Brain pericyte (primary cell): ENCODE results near the gene ERFL.

ENCODE experiments used
- DNase-seq: peaks from one replicate; pipeline ENCODE4 v3.0.0-alpha.2; 2012; ENCODE audit warnings: low read depth, low spot score

ERFL gene

DNA sequence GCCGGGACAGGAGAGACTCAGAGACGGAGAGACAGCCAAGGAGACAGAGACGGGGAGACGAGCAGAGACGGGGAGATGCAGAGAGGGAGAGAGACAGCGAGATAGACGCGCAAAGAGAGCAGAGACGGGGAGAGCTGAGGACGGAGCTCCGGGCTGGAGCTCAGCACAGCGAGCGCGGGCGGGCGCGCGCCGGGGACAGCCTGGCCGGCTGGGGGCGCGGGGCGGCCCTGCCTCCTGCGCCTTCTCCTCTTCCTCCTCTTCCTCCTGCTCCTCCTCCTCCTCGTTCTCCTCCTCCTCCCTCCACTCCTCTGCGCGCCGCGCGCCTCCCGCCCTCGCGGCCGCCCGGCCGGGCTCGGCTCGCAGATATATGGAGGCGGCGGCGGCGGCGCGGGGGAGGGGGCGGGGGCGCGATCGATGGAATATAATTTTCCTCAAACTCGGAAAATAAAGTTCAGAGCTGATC, at the start of gene ERFL:
TSS of gene ERFL (minus strand) at position 229 of the 463 bp plus-strand sequence. CDS start 15,530 bp downstream, outside the sequence.
- no peak for DNase-seq

DNA sequence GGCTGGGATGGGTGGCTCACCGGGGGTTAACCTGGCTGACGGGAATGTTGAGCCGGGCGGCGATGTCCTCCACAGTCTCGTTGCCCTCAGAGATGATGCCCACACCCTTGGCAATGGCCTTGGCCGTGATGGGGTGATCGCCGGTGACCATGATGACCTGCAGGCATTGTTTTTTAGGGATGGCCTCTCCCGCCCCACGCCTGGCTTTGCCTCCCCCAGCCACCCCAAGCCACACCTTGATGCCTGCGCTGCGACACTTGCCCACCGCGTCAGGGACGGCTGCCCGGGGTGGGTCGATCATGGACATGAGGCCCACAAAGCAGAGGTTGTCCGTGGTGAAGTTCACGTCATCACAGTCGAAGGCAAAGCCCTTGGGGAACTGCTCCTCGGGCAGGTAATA, 49.7 kb upstream of the ERFL start:
- no peak for DNase-seq

DNA sequence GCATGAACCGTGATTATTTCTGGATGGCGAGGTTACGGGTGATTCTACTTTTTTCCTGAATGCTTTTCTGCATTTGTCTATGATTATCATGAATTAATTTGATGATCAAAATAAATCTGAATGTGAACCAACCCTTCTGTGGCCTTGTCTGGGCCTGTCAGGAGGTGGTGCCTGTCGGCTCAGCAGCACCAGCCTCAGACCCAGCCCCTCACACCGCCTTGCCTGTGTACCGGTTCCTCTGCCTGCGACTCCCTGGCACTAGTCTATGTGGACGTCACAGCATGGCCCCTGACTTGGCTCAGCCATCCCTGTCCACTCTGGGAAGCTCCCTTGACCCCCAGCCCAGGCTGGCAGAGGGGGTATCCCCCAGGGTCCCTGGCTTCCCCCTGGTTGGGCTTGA, 46.4 kb upstream of the ERFL start:
- DNase-seq = no peak

DNA sequence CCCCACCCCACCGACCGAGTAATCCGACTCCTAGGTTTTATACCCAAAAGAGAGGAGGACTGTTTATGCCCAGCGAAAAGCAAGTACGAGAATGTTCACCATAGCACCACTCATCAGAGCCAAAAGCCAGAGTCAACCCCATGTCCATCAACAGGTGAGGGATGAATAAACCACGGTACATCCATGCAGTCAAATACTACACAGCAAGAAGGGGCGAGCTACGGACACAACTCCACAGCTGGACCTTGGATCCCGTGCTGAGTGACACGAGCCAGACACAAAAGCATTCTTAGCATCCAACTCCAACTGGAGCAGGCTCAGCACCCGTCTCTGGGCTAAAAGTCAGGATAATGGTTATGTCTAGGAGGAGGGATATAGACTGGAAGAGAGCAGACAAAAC, 43.1 kb upstream of the ERFL start:
- DNase-seq = no peak

DNA sequence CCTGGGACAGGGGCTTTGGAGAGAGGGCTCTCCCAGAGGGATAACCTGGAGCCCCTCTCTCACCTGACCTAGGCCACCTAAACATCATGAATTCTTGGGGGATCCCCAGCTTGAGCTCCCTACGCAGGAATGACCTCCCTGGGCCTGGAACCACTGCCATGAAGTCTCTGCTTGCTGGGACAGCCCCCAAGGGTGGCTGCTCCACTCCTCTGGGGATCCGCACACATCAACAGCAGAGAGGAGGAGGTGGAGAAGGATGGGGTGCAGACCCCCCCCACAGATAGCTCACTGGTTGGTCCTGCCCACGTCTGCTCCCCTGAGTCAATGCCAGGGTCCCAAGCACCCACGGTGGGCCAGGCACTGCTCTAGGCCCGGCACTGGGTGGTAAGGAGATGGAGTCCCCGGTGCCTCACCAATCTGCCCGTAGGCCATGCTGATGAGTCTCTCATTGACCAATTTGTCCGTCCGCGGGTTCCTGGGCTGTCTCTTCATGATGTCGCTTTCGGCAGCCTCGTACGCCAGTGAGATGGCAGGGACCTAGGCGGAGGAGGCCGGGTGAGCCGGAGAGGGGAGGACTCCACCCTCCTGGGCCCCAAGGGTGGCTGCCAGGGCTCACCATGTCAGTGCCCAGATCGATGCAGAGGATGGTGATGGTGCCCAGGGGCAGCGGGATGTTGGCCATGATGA, 41.7 kb upstream of the ERFL start:
- no peak for DNase-seq

DNA sequence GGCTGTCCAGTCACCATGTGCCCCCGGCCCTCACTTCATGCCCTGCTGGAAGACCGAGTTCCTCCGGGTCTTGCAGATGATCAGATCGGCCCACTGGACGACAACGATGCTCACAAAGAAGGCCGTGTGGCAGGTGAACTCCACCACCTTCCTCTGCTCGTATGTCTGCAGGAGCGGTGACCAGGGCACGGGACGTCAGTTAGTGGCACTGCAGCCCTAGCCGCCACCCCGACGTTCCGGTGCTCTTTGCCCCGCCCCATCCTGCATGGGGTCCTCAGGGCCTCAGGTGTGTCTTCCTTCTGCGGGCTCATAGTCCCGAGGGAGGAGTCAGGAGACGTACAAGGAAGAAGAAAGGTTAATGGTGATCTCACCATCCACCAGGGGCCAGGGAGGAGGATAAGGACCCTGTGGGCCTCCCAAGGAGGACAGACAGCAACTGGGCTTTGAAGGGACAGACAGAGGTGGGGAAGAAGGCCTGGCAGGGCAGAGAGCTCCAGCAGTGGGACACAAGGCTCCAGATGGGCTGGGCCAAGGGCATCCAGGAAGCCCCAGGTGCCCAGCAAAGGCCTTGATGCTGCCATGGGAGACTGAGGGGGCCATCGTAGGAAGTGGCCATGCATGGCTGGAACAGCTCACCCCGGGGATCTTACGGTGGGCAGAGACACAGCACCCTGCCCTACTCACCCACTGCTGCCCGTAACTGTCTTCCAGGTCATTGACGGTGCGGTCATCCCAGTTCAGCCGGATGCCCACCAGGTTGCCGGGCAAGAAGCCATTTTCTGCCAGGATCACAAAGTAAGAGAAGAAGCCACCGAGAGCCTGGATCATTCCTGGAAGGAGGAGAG, 40.7 kb upstream of the ERFL start:
- DNase-seq = no peak

DNA sequence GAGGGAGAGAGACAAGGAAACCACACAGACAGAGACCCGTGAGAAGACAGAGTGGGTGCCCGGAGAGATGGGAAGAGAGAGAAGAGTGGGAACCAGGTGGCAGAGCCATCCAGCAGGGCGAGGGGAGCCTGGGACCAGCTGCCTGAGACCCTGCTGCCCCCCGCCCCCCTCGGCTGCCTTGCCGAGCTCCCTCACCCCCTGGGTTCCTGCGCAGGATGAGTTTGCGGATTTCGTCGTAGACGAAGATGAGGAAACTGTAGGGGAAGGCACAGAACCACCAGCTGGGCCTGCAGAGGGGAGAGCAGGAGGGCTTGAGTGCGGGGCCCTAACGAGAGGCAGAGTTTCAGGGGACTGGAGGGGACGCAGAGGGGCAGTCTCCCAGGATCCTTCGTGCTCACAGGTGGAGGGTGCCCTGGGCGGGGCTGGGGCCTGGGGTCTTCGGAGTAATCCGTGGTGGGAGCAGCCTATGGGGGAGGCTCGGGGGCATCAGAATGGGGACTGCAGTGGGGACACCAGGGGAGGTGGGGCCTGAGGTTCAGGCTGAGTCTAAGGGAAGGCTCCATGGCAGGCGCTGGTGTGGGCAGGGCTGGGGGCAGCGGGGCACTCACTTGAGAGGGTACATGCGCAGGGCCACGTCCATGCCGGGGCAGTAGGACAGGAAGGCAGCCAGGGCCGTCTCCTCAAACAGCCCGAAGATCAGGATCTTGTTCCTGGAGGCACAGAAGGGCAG, 39.0 kb upstream of the ERFL start:
- DNase-seq = no peak

DNA sequence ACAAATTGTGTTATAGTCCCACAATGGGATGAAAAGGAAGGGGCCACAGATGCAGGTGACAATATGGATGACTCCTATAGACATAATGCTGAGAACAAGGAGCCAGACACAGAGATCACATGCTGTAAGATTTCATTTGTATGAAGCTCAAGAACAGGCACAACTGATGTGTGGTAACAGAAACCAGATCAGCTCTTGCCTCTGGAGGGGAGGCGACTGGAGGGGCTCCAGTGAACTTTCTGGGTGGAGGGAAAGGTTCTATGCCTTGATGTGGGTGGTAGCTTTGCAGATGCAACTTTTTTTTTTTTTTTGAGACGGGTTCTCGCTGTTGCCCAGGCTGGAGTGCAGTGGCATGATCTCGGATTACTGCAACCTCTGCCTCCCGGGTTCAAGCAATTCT, 36.9 kb upstream of the ERFL start:
- DNase-seq = no peak

DNA sequence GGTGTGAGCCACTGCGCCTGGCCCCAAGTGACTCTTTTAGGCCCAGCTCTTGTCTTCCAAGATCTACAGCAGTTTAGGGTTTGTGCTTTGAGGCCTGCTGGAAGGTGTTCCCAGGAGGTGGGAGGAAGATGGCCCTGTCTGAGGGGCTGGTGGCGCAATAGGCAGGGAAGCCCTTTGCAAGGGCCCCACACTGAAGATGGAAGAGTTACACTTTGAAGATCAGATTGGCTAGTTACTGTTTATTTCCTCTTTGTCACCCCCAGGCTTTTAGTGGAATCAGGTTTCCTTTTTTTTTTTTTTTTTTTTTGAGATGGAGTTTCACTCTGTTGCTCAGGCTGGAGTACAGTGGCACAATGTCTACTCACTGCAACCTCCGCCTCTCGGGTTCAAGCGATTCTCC, 32.7 kb upstream of the ERFL start:
- DNase-seq = no peak

DNA sequence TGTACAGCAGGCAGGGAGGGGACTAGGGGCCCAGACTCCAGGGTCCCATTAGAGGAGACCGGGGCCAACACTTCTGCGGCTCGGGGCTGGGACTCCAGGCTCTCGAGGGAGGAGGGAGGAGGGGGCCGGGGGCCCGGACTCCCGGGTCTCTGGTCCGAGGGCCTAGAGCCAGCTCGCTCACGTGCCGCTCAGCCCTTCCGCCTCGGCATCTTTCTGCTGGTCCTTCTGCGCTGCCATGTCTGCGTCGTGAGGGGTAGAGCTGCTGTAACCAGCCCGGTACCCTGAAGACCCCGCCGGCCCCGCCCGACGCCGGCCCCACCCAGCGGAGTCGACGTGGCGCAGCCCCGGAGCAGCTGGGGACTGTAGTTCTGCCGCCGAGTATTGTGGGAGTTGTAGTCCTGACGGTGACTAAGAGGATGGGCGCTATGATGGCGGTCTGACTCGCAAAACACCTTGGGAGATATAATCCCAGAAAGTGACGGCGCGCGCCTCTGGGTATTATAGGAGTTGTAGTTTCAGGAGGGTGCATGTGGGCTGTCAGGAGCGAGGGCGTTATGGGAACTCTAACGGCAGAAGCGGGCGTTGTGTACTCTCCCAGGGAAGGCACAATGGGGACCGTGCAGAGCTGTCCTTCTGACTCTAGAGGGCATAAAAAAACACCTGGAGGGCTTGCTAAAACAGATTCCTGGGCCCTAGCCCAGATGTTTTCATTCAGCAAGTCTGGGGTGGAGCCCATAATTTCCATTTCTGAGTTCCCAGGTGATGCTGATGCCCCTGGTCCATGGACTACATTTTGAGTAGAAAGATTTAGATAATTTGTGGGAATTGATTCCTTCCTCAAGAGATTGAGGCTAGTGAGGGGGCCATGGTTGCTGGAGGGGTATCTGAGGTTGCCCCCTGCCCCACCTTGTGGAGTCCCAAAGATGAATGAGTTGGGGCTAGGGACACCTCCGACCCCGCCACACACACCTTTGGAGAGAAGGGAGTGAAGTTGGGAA, 31.1 kb upstream of the ERFL start, which contains the start of gene RABAC1:
TSS of gene RABAC1 (minus strand) at position 266 of the 998 bp plus-strand sequence. CDS start at position 237, 29 bp downstream.
- DNase-seq = peak; percentile 68

DNA sequence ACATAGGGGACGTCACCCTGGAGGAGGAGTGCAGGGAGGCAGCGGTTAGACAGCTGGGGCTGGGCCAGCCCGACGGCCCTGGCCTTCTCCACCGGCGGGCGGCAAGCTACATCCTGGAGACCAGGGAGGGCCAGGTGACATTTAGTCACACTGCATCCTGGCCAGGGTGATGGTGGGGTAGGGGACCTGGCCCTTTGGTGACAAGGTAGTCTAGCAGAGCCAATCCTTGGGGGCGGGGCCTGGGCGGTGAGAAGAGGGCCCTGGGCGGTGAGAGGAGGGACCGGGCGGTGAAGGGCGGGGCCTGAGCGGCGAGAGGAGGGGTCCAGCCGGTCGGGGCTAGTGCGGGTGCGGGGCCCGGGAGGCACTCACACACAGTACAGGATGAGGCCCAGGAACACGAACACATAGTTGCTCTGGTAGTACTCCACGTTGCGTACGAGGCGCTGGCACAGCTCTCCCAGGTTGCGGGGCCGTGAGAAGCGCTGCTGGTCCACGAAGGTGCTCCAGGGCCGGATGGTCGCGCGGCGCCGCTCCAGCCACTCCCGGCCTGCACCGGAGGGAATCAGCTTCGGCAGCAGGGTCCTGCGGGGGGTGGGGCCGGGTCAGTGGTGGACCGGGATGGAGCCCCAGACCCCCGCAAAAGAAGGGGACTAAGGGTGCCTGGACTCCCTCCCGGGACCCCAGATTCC, 30.3 kb upstream of the ERFL start:
- DNase-seq = peak; percentile 36

DNA sequence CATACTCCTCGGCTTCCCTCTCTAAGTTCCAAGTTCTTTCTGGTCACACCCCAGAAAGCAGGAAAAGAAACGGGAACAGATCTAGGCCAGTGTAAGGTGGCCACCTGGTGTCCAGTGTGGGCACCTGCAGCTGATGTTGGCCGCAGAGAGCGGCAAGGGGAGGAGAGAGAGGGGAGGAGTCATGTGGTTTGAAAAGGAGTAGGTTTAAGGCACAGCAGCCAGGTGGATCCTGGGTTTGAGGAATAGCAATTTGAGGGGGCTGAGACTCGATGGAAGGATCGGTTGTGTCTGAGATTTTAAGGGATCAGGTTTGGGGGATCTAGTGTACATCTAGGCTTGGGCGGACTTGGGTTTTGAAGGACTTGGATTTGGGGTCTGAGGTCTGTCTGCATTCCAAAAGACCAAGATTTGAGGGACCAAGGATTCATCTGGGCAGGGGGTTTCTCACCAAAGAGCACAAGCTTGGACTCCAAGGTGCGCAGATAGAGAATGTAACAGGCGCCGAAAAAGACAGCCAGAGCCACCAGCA, 29.7 kb upstream of the ERFL start:
- peak; percentile 51 for DNase-seq

DNA sequence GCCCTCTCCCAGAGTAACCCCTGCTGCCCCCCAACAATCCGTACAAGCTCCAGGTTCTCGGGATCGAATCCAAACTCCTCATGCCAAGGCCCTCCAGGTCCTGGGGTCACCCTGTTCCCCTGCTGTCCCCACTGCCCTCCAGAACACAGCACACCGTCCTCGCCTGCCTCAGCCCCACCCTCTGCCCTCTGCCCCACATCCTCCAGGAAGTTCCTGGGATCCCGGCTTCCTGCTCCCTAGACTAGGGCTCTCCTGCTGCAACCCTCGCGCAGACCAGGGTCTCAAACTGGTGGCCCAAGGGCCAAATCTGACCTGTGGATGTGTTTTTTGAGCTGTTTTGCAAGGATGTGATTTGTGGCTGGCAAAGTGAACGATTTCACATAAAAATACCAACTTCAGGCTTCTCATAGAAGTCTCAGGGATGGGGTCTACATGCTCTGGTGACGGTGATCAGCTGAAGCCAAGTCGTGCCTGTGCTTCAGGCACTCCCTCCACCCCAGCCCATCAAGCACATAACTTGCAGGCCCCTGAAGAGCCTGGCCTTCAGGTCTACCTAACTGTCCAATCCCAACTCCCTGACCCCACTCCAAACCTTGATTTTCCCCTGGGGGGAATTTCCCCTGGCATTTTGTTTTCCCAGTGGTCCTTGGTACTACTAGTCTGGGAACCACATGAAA, 29.1 kb upstream of the ERFL start:
- no peak for DNase-seq

DNA sequence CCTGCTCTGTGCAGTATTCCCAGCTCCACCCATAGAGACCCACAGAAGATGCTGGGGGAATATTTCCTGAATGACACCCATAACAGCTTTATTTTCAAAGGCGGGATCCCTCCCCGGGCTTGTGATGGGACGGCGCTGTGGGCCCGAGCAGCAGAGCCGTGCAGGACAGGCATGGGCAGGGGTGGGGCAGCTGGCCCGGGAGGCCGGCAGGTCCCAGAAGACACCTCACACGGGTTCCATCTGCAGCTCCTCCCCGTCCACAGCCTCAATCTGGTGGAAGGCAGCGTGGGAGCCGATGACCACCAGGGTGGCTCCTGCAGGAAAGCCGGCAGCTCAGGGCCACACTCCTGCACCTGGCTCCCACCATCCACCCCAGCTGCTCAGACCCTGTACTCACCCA, 28.4 kb upstream of the ERFL start:
- no peak for DNase-seq

DNA sequence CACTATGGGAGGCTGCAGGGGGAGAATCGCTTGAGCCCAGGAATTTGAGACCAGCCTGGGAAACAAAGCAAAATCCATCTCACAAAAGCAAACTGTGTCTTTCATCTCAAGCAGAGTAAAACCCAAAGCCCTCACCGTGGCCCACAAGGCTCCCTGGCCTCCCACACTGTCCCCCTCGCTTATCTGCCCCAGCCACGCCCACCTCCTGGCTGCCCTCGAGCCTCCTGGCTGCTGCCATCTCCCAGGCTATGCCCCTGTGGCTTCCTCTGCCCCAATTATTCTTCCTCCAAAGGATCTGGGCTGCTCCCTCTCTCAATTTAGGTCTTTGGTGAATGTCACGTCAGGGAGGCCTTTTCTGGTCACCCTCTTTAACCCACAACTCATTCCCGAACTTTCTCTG, 27.3 kb upstream of the ERFL start:
- no peak for DNase-seq

DNA sequence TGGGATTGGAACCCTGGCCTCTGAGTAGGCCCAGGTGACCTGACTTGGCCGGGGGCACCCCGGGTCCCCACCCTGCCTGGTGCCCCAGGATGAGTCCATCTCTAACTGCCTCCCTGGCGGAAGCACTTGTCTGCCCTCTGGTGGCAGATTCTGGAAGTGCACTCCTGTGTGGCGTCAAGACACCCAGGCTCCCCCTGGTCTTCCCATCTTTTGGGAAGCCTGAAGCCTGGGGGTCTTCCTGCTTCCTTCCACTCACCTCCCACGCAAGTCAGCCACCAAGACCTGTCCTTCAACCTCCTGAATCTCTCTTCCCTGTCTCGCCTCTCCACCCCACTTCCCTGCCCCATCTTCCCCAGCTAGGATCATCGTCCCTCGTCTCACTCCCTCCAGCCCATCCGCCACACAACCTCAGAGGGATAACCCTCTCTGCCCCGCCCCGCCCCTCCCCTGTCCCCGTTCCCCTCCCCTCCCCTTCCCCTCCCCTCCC, 23.5 kb upstream of the ERFL start:
- DNase-seq = no peak

DNA sequence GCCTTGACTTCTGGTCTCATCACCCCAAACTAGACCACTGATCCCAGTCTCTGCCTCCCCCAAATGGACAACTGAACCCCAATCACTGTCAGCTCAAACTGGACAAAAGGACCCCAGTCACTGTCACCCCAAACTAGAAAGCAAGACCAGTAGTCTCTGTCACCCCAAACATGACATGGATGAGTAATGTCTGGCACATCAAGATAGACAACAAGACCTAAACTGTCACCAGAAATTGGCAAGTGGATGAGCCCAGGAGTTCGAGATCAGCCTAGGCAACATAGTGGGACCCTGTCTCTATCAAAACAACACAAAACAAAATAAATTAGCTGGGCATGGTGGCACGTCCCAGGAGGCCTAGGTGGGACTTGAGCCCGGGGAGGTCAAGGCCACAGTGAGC, 18.8 kb upstream of the ERFL start:
- no peak for DNase-seq

DNA sequence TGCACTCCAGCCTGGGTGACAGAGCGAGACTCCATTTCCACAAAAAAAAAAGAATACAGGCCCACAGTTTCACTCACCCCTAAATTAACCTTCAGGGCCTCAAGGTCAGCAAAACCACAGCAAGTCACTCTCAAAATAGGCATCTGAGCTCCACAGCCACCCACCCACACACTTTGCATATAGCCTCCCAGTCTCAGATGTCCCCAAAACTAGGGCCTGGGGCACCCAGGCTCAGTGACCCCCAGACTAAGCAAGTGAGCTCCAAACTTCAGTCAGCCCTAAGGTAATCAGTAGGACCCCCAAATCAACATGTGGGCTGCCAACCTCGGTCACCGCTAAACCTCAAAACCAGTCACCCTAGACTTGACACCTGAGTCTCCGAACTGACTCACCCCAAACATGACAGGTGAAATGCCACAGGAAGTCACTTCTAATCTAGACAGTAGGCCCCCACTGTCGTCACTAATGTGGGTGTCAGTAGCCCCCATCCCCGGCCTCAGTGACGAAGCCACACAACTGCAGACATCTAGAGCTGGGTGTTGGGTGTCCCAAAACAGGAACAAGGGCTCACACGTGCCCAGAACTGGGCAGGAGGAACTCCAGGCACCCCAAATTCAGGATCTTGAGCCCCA, 17.0 kb upstream of the ERFL start:
- no peak for DNase-seq

DNA sequence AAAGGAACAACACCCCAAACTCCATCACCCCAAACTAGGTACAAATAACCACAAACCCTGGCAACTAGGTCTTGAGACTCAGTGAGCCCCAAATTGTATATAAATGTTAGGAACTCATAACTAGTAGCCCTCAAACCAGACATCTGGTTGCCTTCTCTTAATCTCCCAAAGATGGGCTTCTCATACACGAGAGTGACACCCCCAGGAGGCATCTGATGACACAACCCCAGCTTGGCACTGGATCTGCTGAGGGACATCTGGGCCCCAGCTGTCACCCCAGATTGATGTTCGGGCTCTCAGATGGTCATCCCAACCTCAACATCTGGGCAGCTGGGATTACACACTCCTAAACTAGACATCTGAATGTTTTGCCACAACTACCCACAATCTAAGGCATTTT, 16.1 kb upstream of the ERFL start:
- no peak for DNase-seq
